MM.1S (cell line): Measurements from ENCODE around the gene HBS1L.

Source experiments
- DNase-seq: peaks from one replicate; pipeline ENCODE4 v3.0.0-alpha.2; 2015
- H2AFZ ChIP-seq: fragments of 300-600 bp; sonication (generic); 2 replicates; pipeline ENCODE4 v1.6.0; 2016; ENCODE audit warnings: antibody characterized with exemption, low read length
- H3F3A ChIP-seq: fragments of 300-600 bp; sonication (generic); 2 replicates; pipeline ENCODE4 v1.6.1; 2016; ENCODE audit warnings: mild to moderate bottlenecking, antibody characterized with exemption, low read length, moderate library complexity, mixed read lengths; ENCODE audit not compliant: insufficient read depth
- H3K27ac ChIP-seq: fragments of 300-600 bp; sonication (generic); 2 replicates; pipeline ENCODE4 v1.5.1; 2016; ENCODE audit warnings: mild to moderate bottlenecking, low read length
- H3K27me3 ChIP-seq: fragments of 300-600 bp; sonication (generic); replicated peaks from 2 replicates; pipeline ENCODE4 v1.6.0; 2016; ENCODE audit warnings: low read length; ENCODE audit not compliant: insufficient read depth
- H3K36me3 ChIP-seq: fragments of 300-600 bp; sonication (generic); replicated peaks from 2 replicates; pipeline ENCODE4 v1.6.1; 2016; ENCODE audit warnings: mild to moderate bottlenecking, low read length, mixed read lengths; ENCODE audit not compliant: insufficient read depth
- H3K4me1 ChIP-seq: fragments of 300-600 bp; sonication (generic); 2 replicates; pipeline ENCODE4 v1.6.1; 2016; ENCODE audit warnings: low read length, mixed read lengths
- H3K4me2 ChIP-seq: fragments of 300-600 bp; sonication (generic); 2 replicates; pipeline ENCODE4 v1.6.0; 2016; ENCODE audit warnings: low read depth, low read length
- H3K4me3 ChIP-seq: fragments of 300-600 bp; sonication (generic); 2 replicates; pipeline ENCODE4 v1.5.1; 2016; ENCODE audit warnings: low read length, mixed read lengths
- H3K79me2 ChIP-seq: fragments of 300-600 bp; sonication (generic); 2 replicates; pipeline ENCODE4 v1.6.1; 2016; ENCODE audit warnings: mixed run types, low read length, mixed read lengths
- H3K9ac ChIP-seq: fragments of 300-600 bp; sonication (generic); 2 replicates; pipeline ENCODE4 v1.6.1; 2016; ENCODE audit warnings: low read length, mixed read lengths
- H3K9me2 ChIP-seq: fragments of 300-600 bp; sonication (generic); replicated peaks from 2 replicates; pipeline ENCODE4 v1.6.1; 2016; ENCODE audit warnings: mild to moderate bottlenecking, low read length, mixed read lengths; ENCODE audit not compliant: insufficient read depth
- H3K9me3 ChIP-seq: fragments of 300-600 bp; sonication (generic); replicated peaks from 2 replicates; pipeline ENCODE4 v1.6.1; 2016; ENCODE audit warnings: mild to moderate bottlenecking, low read length, mixed read lengths; ENCODE audit not compliant: insufficient read depth
- H4K20me1 ChIP-seq: fragments of 300-600 bp; sonication (generic); 2 replicates; pipeline ENCODE4 v1.6.1; 2016; ENCODE audit warnings: mild to moderate bottlenecking, low read length, moderate library complexity, mixed read lengths; ENCODE audit not compliant: insufficient read depth
- CTCF ChIP-seq: fragments of 300-600 bp; sonication (generic); IDR thresholded peaks from 2 replicates; pipeline ENCODE4 v1.5.1; 2016; ENCODE audit warnings: antibody characterized with exemption, low read length, mixed read lengths
- EZH2 ChIP-seq: fragments of 300-600 bp; sonication (generic); optimal IDR thresholded peaks from 2 replicates; pipeline ENCODE3; 2017; ENCODE audit warnings: low read depth, mild to moderate bottlenecking, antibody characterized with exemption, low read length, mixed read lengths
- EZH2phosphoT487 ChIP-seq: fragments of 300-600 bp; sonication (generic); IDR thresholded peaks from 2 replicates; pipeline ENCODE4 v1.6.1; 2018; ENCODE audit warnings: antibody characterized with exemption, low read length

Gene HBS1L

GRCh38 chr6:135085700-135086413 is 31.2 kb upstream of the HBS1L start:
- TF ChIP-seq EZH2 (no peak), CTCF (no peak), EZH2phosphoT487 (no peak)
- Histone ChIP-seq H3K9me2 (no peaks in the 10 kb centered on the region), H3K4me3 (peak overlapping the region; percentile 48), H2AFZ (peak overlapping the region; percentile 49), H3K27me3 (no peaks in the 10 kb centered on the region), H3K9ac (peak overlapping the region; percentile 17; the same call in 1 of the 2 replicates), H3K36me3 (no peaks in the 10 kb centered on the region), H3F3A (no peaks in the 10 kb centered on the region), H4K20me1 (no peaks in the 10 kb centered on the region), H3K4me1 (peaks cover 6% of the 10 kb centered on the region; the same call in 1 of the 2 replicates), H3K27ac (no peak overlapping the region), H3K4me2 (peak overlapping the region; percentile 63), H3K79me2 (no peaks in the 10 kb centered on the region), H3K9me3 (no peaks in the 10 kb centered on the region)
- DNase-seq, result no peak

GRCh38 chr6:135084916-135085269 is 30.3 kb upstream of the HBS1L start:
- H3K27me3 ChIP-seq, result no peaks in the 10 kb centered on the region
- 0 out of 2 replicates have a peak, but pooled peaks cover 3% of the 10 kb centered on the region for H3K4me1 ChIP-seq
- no peaks in the 10 kb centered on the region for H4K20me1 ChIP-seq
- H3K36me3 ChIP-seq, result no peaks in the 10 kb centered on the region
- H2AFZ ChIP-seq, result no peak overlapping the region
- no peaks in the 10 kb centered on the region for H3K79me2 ChIP-seq
- H3K27ac ChIP-seq, result no peak overlapping the region
- H3K9me2 ChIP-seq, result no peaks in the 10 kb centered on the region
- H3K4me3 ChIP-seq, result no peak overlapping the region
- no peak overlapping the region for H3K9ac ChIP-seq
- H3F3A ChIP-seq, result no peaks in the 10 kb centered on the region
- no peaks in the 10 kb centered on the region for H3K9me3 ChIP-seq
- no peak overlapping the region for H3K4me2 ChIP-seq
- DNase-seq, result no peak
- TF ChIP-seq EZH2phosphoT487 (no peak), EZH2 (no peak), CTCF (no peak)

GRCh38 chr6:135084001-135084915 is 29.6 kb upstream of the HBS1L start:
- no peaks in the 10 kb centered on the region for H3K9me2 ChIP-seq
- no peak overlapping the region for H3K27ac ChIP-seq
- H3K4me2 ChIP-seq, result no peak overlapping the region
- no peak overlapping the region for H2AFZ ChIP-seq
- H4K20me1 ChIP-seq, result no peaks in the 10 kb centered on the region
- no peak for DNase-seq
- H3K4me1 ChIP-seq, result 0 out of 2 replicates have a peak, but pooled peaks cover 3% of the 10 kb centered on the region
- no peak overlapping the region for H3K9ac ChIP-seq
- no peaks in the 10 kb centered on the region for H3K79me2 ChIP-seq
- no peaks in the 10 kb centered on the region for H3K9me3 ChIP-seq
- no peaks in the 10 kb centered on the region for H3K27me3 ChIP-seq
- H3K36me3 ChIP-seq, result no peaks in the 10 kb centered on the region
- no peak overlapping the region for H3K4me3 ChIP-seq
- no peaks in the 10 kb centered on the region for H3F3A ChIP-seq
- no peak for TF ChIP-seq CTCF
- no peak for TF ChIP-seq EZH2
- TF ChIP-seq EZH2phosphoT487, result no peak
